Left colon (tissue), 2 donors: ENCODE results near the gene TRIM56. TPM values are rescaled to one million over a fixed set of nuclear protein-coding genes. Genes with fewer than 3 reads are reported as not detected.

Source experiments
- total RNA-seq, 2 donors: library from RNA; stranded (reverse); fragmentation: NEBNext Ultra II Directional; extraction: Animal tissue kit (Norgen Biotek cat#: 25700); gene quantifications; one replicate each; pipeline ENCODE4 v1.2.1, GENCODE V29; 2021
- donor health status: DM: no; HTN: no; CAD: no.
- donor health status: DM: yes; HTN: yes; CAD: no.

Gene TRIM56
- total RNA-seq, 2 donors from 2014 or later: 36.2 to 43.3 TPM

Other genes starting within 250 kb of the TRIM56 start
- 10 to 100 TPM; 31.0 to 33.6 TPM for gene SLC12A9, start 232.8 kb upstream of the TRIM56 start, total RNA-seq
- 10 to 100 TPM; 18.6 to 21.4 TPM for gene TRIP6, start 218.1 kb upstream of the TRIM56 start, total RNA-seq
- 100 to 1,000 TPM in 1 of 2 donors, 10 to 100 TPM in 1; 85.9 to 116 TPM for gene SRRT, start 210.4 kb upstream of the TRIM56 start, total RNA-seq
- gene UFSP1, start 195.8 kb upstream of the TRIM56 start, total RNA-seq: 1 to 10 TPM; 2.2 to 2.7 TPM
- 10 to 100 TPM; 18.4 to 29.2 TPM for gene ACHE, start 189.6 kb upstream of the TRIM56 start, total RNA-seq
- 100 to 1,000 TPM; 144 to 185 TPM for gene MUC3A, start 135.9 kb upstream of the TRIM56 start, total RNA-seq
- gene MUC12, start 115.9 kb upstream of the TRIM56 start, total RNA-seq: 1,000 to 10,000 TPM in 1 of 2 donors, 100 to 1,000 TPM in 1; 428 to 2,027 TPM
- 10 to 100 TPM; 12.1 to 42.2 TPM for gene MUC17, start 65.4 kb upstream of the TRIM56 start, total RNA-seq
- gene SERPINE1, start 41.6 kb downstream of the TRIM56 start, total RNA-seq: 1 to 10 TPM; 1.8 to 3.1 TPM
- gene AP1S1, start 69.0 kb downstream of the TRIM56 start, total RNA-seq: 10 to 100 TPM; 70.5 to 84.8 TPM
- under 1 TPM; 0.40 to 0.73 TPM for gene VGF, start 80.1 kb downstream of the TRIM56 start, total RNA-seq
- not detected for gene NAT16, start 94.8 kb downstream of the TRIM56 start, total RNA-seq
- 10 to 100 TPM; 43.1 to 62.4 TPM for gene MOGAT3, start 115.6 kb downstream of the TRIM56 start, total RNA-seq
- 10 to 100 TPM; 81.9 to 85.9 TPM for gene PLOD3, start 132.1 kb downstream of the TRIM56 start, total RNA-seq
- 10 to 100 TPM; 85.3 to 92.9 TPM for gene ZNHIT1, start 132.7 kb downstream of the TRIM56 start, total RNA-seq
- gene CLDN15, start 152.3 kb downstream of the TRIM56 start, total RNA-seq: 10 to 100 TPM; 22.1 to 30.8 TPM
- 100 to 1,000 TPM; 150 to 156 TPM for gene FIS1, start 159.6 kb downstream of the TRIM56 start, total RNA-seq
- 1 to 10 TPM; 6.0 to 9.1 TPM for gene IFT22, start 236.3 kb downstream of the TRIM56 start, total RNA-seq